ENCODE results near the gene SSR3.

SSR3 gene

DNA sequence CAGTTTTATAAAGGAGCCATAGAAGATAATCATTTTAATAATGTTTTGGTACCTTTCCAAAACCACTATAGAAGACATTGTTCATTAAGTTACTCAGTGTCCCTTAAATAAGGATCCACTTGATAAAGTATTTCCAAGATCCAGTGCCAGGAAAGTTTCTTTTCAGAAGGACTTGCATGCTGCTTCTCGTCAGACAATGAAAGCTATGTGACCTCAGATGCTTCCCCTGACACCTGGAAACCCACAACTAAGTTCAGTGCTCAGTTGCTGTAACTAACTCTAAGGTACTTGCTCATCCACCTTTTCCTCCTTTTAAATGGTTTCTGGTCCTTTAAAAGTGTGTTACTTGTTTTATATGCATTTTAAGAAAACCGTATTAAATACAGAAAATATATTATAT is 7.3 kb downstream of the SSR3 start:
- TF ChIP-seq, protein P1, sequence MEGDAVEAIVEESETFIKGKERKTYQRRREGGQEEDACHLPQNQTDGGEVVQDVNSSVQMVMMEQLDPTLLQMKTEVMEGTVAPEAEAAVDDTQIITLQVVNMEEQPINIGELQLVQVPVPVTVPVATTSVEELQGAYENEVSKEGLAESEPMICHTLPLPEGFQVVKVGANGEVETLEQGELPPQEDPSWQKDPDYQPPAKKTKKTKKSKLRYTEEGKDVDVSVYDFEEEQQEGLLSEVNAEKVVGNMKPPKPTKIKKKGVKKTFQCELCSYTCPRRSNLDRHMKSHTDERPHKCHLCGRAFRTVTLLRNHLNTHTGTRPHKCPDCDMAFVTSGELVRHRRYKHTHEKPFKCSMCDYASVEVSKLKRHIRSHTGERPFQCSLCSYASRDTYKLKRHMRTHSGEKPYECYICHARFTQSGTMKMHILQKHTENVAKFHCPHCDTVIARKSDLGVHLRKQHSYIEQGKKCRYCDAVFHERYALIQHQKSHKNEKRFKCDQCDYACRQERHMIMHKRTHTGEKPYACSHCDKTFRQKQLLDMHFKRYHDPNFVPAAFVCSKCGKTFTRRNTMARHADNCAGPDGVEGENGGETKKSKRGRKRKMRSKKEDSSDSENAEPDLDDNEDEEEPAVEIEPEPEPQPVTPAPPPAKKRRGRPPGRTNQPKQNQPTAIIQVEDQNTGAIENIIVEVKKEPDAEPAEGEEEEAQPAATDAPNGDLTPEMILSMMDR (IDR thresholded peaks at IDR 0.05; ENCODE audit: extremely low read depth, missing control alignments) = no peak
- DNase-seq (ENCODE audit: low spot score) = no peak

DNA sequence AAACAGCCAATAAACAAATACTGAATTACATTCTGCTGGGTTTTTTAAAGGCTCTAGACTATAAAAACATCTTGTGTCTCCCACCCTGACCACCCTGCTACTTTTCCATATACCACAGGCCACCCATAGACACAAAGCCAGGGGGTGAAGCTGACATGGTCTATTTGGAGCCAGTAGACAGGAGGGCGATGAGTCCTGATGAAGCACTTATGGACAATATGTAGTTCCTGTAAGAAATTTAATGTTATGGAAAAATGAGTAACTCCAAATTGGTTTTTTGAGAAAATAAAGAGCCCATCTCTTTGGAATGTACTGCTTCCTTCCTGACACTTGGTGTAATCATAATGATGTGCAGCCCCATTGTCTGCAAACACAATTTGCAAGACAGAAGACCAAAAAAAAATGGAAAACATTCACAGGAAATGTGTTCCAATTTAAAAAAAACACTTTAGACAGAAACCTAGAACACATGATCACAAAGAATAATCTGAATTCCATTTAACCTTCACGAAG is 11.8 kb downstream of the SSR3 start:
- TF ChIP-seq, protein P1 (IDR thresholded peaks at IDR 0.05; ENCODE audit: extremely low read depth, missing control alignments) = no peak

DNA sequence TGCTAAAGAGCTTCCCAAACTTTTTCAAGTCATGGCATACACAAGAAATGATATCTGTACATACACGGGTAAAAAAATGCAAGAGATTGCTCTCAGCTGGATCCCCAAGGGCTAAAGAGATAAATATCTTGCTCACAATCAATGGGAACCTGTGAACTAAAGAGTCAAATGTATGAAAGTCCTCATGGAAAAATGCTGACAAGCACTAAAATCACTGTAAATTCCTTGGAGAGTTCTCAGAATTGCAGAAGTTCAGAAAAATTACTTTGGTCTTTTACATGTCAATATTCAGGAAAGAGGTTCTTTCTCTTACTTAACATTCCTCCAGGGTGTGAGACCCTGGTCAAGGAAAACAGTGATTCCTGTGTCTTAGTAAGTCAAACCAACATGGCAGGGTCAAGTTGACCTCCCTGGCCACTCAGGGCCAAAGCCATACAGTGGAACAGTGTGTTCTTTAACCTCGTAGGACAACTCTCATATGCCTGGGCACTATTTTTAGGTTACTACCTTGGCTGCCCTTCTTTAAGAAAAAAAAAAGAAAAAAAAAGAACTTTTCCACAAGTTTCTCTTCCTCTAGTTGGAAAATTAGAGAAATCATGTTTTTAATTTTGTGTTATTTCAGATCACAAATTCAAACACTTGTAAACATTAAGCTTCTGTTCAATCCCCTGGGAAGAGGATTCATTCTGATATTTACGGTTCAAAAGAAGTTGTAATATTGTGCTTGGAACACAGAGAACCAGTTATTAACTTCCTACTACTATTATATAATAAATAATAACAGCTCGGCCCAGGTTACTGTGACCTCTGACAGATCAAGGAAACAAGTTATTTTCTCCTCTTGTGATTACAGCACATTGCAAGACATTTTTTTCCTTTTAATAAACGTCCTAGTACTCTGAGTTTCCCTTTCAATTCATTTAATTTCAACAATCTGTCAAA is 12.5 kb downstream of the SSR3 start:
- DNase-seq (ENCODE audit: low spot score) = no peak
- TF ChIP-seq, protein P1 (IDR thresholded peaks at IDR 0.05; ENCODE audit: extremely low read depth, missing control alignments) = no peak

More for the DNA sequence above, 11.8 kb downstream of the SSR3 start:
- DNase-seq (ENCODE audit: low spot score) = no peak

DNA sequence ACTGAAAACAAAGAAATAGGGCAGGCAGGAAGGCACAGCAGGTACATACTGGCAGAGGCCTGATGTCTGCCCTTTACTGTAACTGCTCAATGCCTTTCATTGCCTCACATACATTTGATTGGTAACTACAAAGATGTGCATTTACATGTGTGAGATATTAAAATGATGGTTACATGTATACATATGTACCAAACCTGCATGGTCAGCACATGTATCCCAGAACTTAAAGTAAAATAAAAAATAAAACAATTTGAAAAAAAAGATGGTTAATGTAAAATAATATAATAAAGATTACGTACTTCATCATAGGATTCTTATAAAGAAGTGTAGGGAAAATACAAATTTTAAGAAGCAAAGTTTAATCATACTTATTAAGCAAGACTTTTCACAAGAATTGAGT is 15.1 kb downstream of the SSR3 start:
- DNase-seq (ENCODE audit: low spot score) = no peak
- TF ChIP-seq, protein P1 (IDR thresholded peaks at IDR 0.05; ENCODE audit: extremely low read depth, missing control alignments) = no peak

DNA sequence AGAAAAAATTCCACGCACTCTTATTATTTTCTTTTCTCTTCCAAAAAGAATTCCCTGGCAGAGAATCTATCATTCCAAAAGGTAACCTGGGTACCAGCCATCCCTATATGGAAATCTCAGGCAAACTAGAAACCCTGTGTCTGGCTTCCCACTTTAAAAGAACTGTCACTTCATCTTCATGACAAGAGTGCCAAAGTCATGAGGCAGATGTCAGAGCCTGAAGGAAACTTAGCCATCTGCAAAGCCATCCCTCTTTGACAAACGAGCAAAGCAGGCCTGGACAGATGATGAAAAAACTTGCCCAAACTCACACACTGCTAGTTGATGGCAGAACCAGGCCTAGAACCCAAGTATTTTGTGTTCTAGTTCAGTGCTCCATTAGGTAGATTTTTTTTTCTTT is 15.9 kb downstream of the SSR3 start:
- TF ChIP-seq, protein P1 (IDR thresholded peaks at IDR 0.05; ENCODE audit: extremely low read depth, missing control alignments) = no peak
- DNase-seq (ENCODE audit: low spot score) = no peak

DNA sequence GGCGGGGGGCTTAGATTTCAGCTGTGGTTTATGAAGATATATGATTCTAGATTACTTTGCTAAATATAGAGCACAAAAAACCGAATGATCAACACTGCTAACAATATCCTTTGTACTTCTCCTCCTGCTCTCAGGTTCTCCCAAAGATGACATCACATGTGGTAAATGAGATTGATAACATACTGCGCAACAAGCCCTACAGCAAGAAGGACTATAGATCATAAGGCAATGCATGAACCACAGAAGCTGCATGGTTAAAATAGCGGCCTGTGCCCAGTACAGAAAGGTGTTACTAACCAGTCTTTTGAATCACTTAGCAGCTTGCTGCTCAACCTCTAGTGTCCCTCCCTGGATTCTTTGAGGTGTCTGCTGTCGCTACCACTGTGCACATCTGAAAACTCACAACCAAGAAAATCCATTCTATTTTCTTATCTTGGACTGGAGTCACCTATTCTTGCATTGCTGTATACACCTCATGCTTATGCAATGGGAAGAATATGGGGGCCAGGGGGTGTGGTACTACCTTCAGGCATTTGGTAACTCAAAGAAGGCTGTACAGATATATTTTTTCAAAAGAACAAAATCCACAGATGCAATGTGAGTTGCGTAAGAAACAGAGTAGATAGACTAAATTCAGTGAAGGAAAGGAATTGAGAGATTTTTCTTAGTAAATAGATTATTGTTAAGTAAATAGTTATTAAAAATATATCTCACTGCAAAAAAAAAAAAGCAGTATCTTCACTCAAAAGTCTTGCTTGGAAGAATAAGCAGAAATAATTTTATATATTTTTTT is 18.2 kb downstream of the SSR3 start:
- TF ChIP-seq, protein P1 (IDR thresholded peaks at IDR 0.05; ENCODE audit: extremely low read depth, missing control alignments) = no peak
- no peak for DNase-seq (ENCODE audit: low spot score)

DNA sequence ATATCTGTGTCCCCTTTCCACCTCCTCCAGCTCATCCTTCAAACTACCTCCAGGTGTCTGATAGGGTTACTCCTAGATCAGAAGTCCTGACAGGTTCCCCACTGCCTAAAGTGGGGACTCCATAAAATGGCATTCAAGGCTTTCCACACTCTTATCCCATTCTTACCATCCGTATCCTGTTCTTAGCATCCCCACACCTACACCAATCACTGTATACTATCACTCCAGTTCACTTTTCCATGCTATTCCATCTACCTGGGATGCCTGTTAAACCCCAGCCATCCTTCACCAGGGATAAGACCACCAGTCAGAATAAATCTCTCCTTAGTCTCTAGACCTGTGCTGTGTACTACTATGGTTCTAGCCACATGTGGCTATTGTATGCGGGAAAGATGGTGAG is 19.1 kb downstream of the SSR3 start:
- TF ChIP-seq, protein P1 (IDR thresholded peaks at IDR 0.05; ENCODE audit: extremely low read depth, missing control alignments) = no peak
- DNase-seq (ENCODE audit: low spot score) = no peak

Data from GM20000 (cell line).